Endothelial cell of umbilical vein (primary cell): ENCODE data around the gene PDSS2.

Experiments used
- EZH2 ChIP-seq: IDR thresholded peaks from 2 replicates; pipeline ENCODE4 v1.6.1; 2012; ENCODE audit warnings: borderline replicate concordance, low read depth, mild to moderate bottlenecking, moderate library complexity, low read length, inconsistent platforms; ENCODE audit not compliant: severe bottlenecking
- FOS ChIP-seq: IDR thresholded peaks from 2 replicates; pipeline ENCODE4 v1.6.1; 2011; ENCODE audit warnings: mild to moderate bottlenecking, low read length, moderate library complexity, borderline replicate concordance; ENCODE audit not compliant: insufficient read depth
- GATA2 ChIP-seq: IDR thresholded peaks from 2 replicates; pipeline ENCODE4 v1.7.0; 2011; ENCODE audit warnings: low read depth, mild to moderate bottlenecking, moderate library complexity, mixed read lengths, low read length; ENCODE audit not compliant: insufficient read length, insufficient read depth
- JUN ChIP-seq: IDR thresholded peaks from 2 replicates; pipeline ENCODE4 v1.6.1; 2011; ENCODE audit warnings: borderline replicate concordance, low read depth; ENCODE audit not compliant: insufficient read length, insufficient read depth
- MAX ChIP-seq: IDR thresholded peaks from 2 replicates; pipeline ENCODE4 v1.6.1; 2011; ENCODE audit not compliant: insufficient read depth, insufficient read length
- MYC ChIP-seq: IDR thresholded peaks from one replicate; pipeline ENCODE4 v1.6.1; 2011; ENCODE audit warnings: mild to moderate bottlenecking, low read depth, low read length
- POLR2A ChIP-seq: IDR thresholded peaks from 2 replicates; pipeline ENCODE4 v1.6.1; 2012; ENCODE audit warnings: low read depth, mild to moderate bottlenecking, control low read depth, low read length
- POLR2AphosphoS5 ChIP-seq: IDR thresholded peaks from 2 replicates; pipeline ENCODE4 v1.6.1; 2012; ENCODE audit warnings: low read depth, mild to moderate bottlenecking, control low read depth, low read length, moderate library complexity; ENCODE audit not compliant: insufficient read depth
- TF ChIP-seq, protein P1 (sequence below), 2 donors: IDR thresholded peaks; 1 replicate in 1 of 2; 2 replicates in 1 of 2; pipeline ENCODE4 v1.5.1; 2011; ENCODE audit warnings: low read length in 2 of 2, mild to moderate bottlenecking in 2 of 2, moderate library complexity in 2 of 2, control low read depth in 1 of 2, inconsistent platforms in 1 of 2, low read depth in 1 of 2; ENCODE audit not compliant: insufficient read depth in 1 of 2; ENCODE audit errors: extremely low read depth in 1 of 2

DNA sequence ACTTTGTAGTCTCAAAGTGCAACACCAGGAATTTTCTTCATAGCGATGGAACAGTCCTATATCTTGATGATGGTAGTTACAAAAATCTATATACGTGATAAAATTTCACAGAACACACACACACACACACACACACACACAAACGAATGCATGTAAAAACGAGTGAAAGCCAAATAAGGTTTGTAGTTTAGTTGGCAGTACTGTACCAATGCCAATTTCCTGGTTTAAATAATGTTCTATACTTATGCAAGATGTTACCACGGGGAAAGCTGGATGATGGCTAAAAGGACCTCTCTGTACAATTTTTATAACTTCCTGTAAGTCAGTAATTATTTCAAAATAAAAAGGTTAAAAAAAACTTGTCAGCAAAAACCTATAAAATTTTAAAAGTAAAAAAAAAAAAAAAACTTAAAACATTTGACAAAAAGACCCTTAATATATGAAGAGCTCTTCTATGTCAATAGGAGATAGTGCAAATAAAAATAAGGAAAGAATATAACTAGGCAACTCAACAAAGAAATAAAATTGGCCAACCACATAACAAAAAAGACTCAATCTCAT is 37.6 kb downstream of the PDSS2 start:
- TF ChIP-seq, protein P1, sequence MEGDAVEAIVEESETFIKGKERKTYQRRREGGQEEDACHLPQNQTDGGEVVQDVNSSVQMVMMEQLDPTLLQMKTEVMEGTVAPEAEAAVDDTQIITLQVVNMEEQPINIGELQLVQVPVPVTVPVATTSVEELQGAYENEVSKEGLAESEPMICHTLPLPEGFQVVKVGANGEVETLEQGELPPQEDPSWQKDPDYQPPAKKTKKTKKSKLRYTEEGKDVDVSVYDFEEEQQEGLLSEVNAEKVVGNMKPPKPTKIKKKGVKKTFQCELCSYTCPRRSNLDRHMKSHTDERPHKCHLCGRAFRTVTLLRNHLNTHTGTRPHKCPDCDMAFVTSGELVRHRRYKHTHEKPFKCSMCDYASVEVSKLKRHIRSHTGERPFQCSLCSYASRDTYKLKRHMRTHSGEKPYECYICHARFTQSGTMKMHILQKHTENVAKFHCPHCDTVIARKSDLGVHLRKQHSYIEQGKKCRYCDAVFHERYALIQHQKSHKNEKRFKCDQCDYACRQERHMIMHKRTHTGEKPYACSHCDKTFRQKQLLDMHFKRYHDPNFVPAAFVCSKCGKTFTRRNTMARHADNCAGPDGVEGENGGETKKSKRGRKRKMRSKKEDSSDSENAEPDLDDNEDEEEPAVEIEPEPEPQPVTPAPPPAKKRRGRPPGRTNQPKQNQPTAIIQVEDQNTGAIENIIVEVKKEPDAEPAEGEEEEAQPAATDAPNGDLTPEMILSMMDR (IDR thresholded peaks at IDR 0.05; ENCODE audit: extremely low read depth in 1 of 2, insufficient read depth in 1 of 2, low read depth in 1 of 2, low read length in 2 of 2): no peak
- TF ChIP-seq EZH2 (no peak), MAX (no peak), POLR2A (no peak), FOS (no peak), MYC (no peak), POLR2AphosphoS5 (no peak), JUN (no peak), GATA2 (no peak)
